Esophagus squamous epithelium (tissue), 4 donors: ENCODE measurements around the gene STRIP2.

Experiments
- CTCF ChIP-seq, 6 experiments: fragments of 450-650 bp in 4 of 6; fragments of 200-600 bp in 2 of 6; sonication (generic) in 2 of 6; IDR thresholded peaks; one replicate each; pipeline ENCODE4 v1.5.1; 2016 to 2019; ENCODE audit warnings: antibody characterized with exemption in 6 of 6, mild to moderate bottlenecking in 4 of 6, moderate library complexity in 4 of 6
- POLR2A ChIP-seq, 4 donors: fragments of 450-650 bp; IDR thresholded peaks; one replicate each; pipeline ENCODE4 v1.6.1; 2017; ENCODE audit warnings: antibody characterized with exemption in 4 of 4, mild to moderate bottlenecking in 4 of 4, moderate library complexity in 3 of 4

DNA sequence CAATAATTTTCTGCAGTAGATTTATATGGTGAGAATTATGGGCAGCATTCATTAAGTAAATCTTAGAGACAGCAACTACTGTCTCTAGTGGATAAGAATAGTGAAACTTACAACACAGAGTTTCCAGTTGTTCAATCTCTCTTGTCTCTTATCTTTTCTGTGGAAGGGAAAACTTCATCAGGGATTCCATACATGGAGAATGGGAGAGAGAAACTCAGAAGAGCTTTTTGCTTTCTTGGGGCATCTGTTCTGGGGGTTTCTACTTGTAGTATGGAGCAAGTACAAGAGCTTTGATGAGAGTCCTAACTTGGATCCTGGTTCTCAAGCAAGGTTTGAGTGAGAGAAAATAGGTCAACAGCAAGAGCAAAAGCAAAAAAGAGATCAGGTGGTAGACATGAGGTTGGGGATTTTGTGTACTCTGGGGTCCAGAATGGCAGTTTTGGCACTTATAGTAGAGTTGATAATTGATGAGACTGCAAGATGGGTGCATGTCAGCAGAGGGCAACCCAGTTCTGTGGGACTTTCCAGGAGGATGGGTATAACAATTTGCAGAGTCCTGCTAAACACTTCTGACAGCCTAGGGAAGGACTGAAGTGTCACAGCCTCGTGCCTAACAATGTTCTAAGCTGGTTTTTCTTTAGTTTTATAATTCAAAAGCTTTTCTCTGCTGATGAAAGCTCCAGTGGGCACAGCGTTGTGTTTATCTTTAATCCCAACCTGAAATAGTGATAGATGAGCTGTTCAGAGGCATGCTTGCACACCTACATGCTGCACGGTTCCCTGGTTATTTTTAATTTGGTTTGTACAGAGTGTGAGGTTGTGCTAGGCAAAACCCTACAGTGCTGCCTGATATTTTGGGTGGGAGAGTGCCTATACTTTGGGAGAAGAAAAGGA is 32.0 kb upstream of the STRIP2 start:
- TF ChIP-seq CTCF (IDR thresholded peaks at IDR 0.05): peak in 1 of 6 experiments; percentile 5
- TF ChIP-seq POLR2A (IDR thresholded peaks at IDR 0.05): no peak
